GM15510 (cell line): ENCODE measurements around the gene DIAPH3.
A peak's percentile ranks its signal among the peaks of the same experiment; 100 is the strongest.

Experiments
- POLR2A ChIP-seq: IDR thresholded peaks from 3 replicates; pipeline ENCODE4 v1.6.1; 2011; ENCODE audit warnings: borderline replicate concordance; ENCODE audit not compliant: insufficient read length; ENCODE audit errors: extremely low read depth

DIAPH3 gene

GRCh38 chr13:60163478-60164233 lies at the start of gene DIAPH3:
DIAPH3 (minus strand) TSS chr13:60163928; CDS start chr13:60163766, 162 bp downstream.
- peak; percentile 95 for TF ChIP-seq POLR2A

GRCh38 chr13:60213236-60213744 lies 49.6 kb upstream of the DIAPH3 start:
- TF ChIP-seq POLR2A, result no peak

- no peak for TF ChIP-seq POLR2A
Observed at GRCh38 chr13:60211548-60211947, 47.8 kb upstream of the DIAPH3 start.

- TF ChIP-seq POLR2A, result no peak
Observed at GRCh38 chr13:60210510-60211330, 47.0 kb upstream of the DIAPH3 start.

GRCh38 chr13:60201286-60201685 lies 37.6 kb upstream of the DIAPH3 start:
- TF ChIP-seq POLR2A, result no peak

- TF ChIP-seq POLR2A, result no peak
Observed at GRCh38 chr13:60182907-60183306, 19.2 kb upstream of the DIAPH3 start.

GRCh38 chr13:60178327-60178726 lies 14.6 kb upstream of the DIAPH3 start:
- TF ChIP-seq POLR2A, result no peak

GRCh38 chr13:60175571-60175970 lies 11.8 kb upstream of the DIAPH3 start:
- no peak for TF ChIP-seq POLR2A

GRCh38 chr13:60174113-60174512 lies 10.4 kb upstream of the DIAPH3 start:
- TF ChIP-seq POLR2A, result no peak

GRCh38 chr13:60172111-60172510 lies 8.4 kb upstream of the DIAPH3 start:
- TF ChIP-seq POLR2A, result no peak

- no peak for TF ChIP-seq POLR2A
Observed at GRCh38 chr13:60170414-60170813, 6.7 kb upstream of the DIAPH3 start.

GRCh38 chr13:60169239-60170031 lies 5.7 kb upstream of the DIAPH3 start:
- no peak for TF ChIP-seq POLR2A

GRCh38 chr13:60167121-60167520 lies 3.4 kb upstream of the DIAPH3 start:
- TF ChIP-seq POLR2A, result no peak

GRCh38 chr13:60165391-60166099 lies 1.8 kb upstream of the DIAPH3 start:
- TF ChIP-seq POLR2A, result no peak
